Trophoblast cell (in vitro differentiated cells and primary cell): ENCODE measurements around the gene OLIG1.

ENCODE experiments used
- DNase-seq, 2 donors: peaks; one replicate each; pipeline ENCODE4 v3.0.0-alpha.2; 2016
- H2AFZ ChIP-seq: 2 replicates; pipeline ENCODE4 v1.6.1; 2013; ENCODE audit warnings: low read length, moderate library complexity, mild to moderate bottlenecking; ENCODE audit not compliant: insufficient read depth, poor library complexity
- H2AK5ac ChIP-seq: 2 replicates; pipeline ENCODE4 v1.6.1; 2013; ENCODE audit warnings: mild to moderate bottlenecking, low read length
- H2BK120ac ChIP-seq: 2 replicates; pipeline ENCODE4 v1.6.1; 2013; ENCODE audit warnings: low read length, mild to moderate bottlenecking, moderate library complexity; ENCODE audit not compliant: insufficient read depth, poor library complexity
- H2BK12ac ChIP-seq: 2 replicates; pipeline ENCODE4 v1.6.1; 2013; ENCODE audit warnings: mild to moderate bottlenecking, low read length, moderate library complexity
- H2BK5ac ChIP-seq: 2 replicates; pipeline ENCODE4 v1.6.1; 2013; ENCODE audit warnings: low read length, low read depth, moderate library complexity, mild to moderate bottlenecking; ENCODE audit not compliant: poor library complexity
- H3K14ac ChIP-seq: 2 replicates; pipeline ENCODE4 v1.6.1; 2013; ENCODE audit warnings: mild to moderate bottlenecking, low read length
- H3K18ac ChIP-seq: 2 replicates; pipeline ENCODE4 v1.6.1; 2013; ENCODE audit warnings: mild to moderate bottlenecking, low read length
- H3K23ac ChIP-seq: 2 replicates; pipeline ENCODE4 v1.6.1; 2013; ENCODE audit warnings: low read length
- H3K27ac ChIP-seq: 2 replicates; pipeline ENCODE4 v1.5.1; 2013; ENCODE audit warnings: low read depth, mild to moderate bottlenecking, inconsistent platforms, low read length, moderate library complexity
- H3K27me3 ChIP-seq: 2 replicates; pipeline ENCODE4 v1.6.1; 2013; ENCODE audit warnings: inconsistent platforms, mild to moderate bottlenecking, low read length, moderate library complexity; ENCODE audit not compliant: insufficient read depth
- H3K36me3 ChIP-seq, 2 experiments: 1 replicate in 1 of 2; 2 replicates in 1 of 2; pipeline ENCODE4 v1.6.1; 2013; ENCODE audit warnings: low read length in 2 of 2, mild to moderate bottlenecking in 2 of 2, moderate library complexity in 1 of 2; ENCODE audit not compliant: insufficient read depth in 2 of 2, control insufficient read depth in 1 of 2
- H3K4ac ChIP-seq: 2 replicates; pipeline ENCODE4 v1.6.1; 2013; ENCODE audit warnings: low read depth, mild to moderate bottlenecking, low read length, moderate library complexity
- H3K4me1 ChIP-seq, 2 experiments: 1 replicate in 1 of 2; 2 replicates in 1 of 2; pipeline ENCODE4 v1.6.1; 2013; ENCODE audit warnings: low read length in 2 of 2, mild to moderate bottlenecking in 2 of 2, moderate library complexity in 1 of 2; ENCODE audit not compliant: insufficient read depth in 2 of 2, control insufficient read depth in 1 of 2
- H3K4me2 ChIP-seq: 2 replicates; pipeline ENCODE4 v1.6.1; 2013; ENCODE audit warnings: inconsistent platforms, mild to moderate bottlenecking, low read length, moderate library complexity
- H3K4me3 ChIP-seq: 2 replicates; pipeline ENCODE4 v1.5.1; 2013; ENCODE audit warnings: mild to moderate bottlenecking, low read depth, low read length, inconsistent platforms
- H3K79me1 ChIP-seq: one replicate; pipeline ENCODE4 v1.6.1; 2013; ENCODE audit warnings: low read length
- H3K79me2 ChIP-seq: 2 replicates; pipeline ENCODE4 v1.6.1; 2013; ENCODE audit warnings: low read length, mild to moderate bottlenecking; ENCODE audit not compliant: control insufficient read depth, insufficient read depth, poor library complexity
- H3K9ac ChIP-seq: 2 replicates; pipeline ENCODE4 v1.6.1; 2013; ENCODE audit warnings: mild to moderate bottlenecking, low read length
- H3K9me3 ChIP-seq: 2 replicates; pipeline ENCODE4 v1.6.1; 2013; ENCODE audit warnings: low read depth, mild to moderate bottlenecking, control low read depth, inconsistent platforms, low read length; ENCODE audit not compliant: insufficient read depth
- H4K12ac ChIP-seq: 2 replicates; pipeline ENCODE4 v1.6.1; 2013; ENCODE audit warnings: low read depth, mild to moderate bottlenecking, low read length, moderate library complexity
- H4K8ac ChIP-seq: 2 replicates; pipeline ENCODE4 v1.6.1; 2013; ENCODE audit warnings: low read depth, mild to moderate bottlenecking, low read length, moderate library complexity
- H4K91ac ChIP-seq: one replicate; pipeline ENCODE4 v1.6.1; 2013; ENCODE audit warnings: low read depth, mild to moderate bottlenecking, low read length, moderate library complexity
- WGBS: extraction: QIAGEN DNeasy Blood & Tissue Kit; methylation state at CpG from one replicate; pipeline ENCODE4 v1.1.7; 2013; ENCODE audit warnings: missing lambda C conversion rate; ENCODE audit not compliant: insufficient read length, insufficient coverage; ENCODE audit errors: extremely low coverage; 5-methylcytosine and 5-hydroxymethylcytosine counted together

Gene OLIG1

GRCh38 chr21:33071770-33072306, 1.9 kb downstream of the OLIG1 start:
- peak overlapping the region; percentile 37 for H3K4me3 ChIP-seq
- H4K12ac ChIP-seq = no peak overlapping the region
- no peak overlapping the region for H2AK5ac ChIP-seq
- peak in 1 of 2 donors; percentile 56 for DNase-seq
- peaks cover 59% of the 10 kb centered on the region for H3K27me3 ChIP-seq
- H3K18ac ChIP-seq = no peak overlapping the region
- no peak overlapping the region for H3K9ac ChIP-seq
- H2BK12ac ChIP-seq = no peak overlapping the region
- no peak overlapping the region for H3K23ac ChIP-seq
- no peak overlapping the region for H4K91ac ChIP-seq
- no peaks in the 10 kb centered on the region for H3K36me3 ChIP-seq
- H3K79me2 ChIP-seq = no peaks in the 10 kb centered on the region
- H3K79me1 ChIP-seq = no peaks in the 10 kb centered on the region
- no peak overlapping the region for H2BK5ac ChIP-seq
- H3K4me1 ChIP-seq = peaks cover 16 to 22% of the 10 kb centered on the region in 2 experiments
- H3K14ac ChIP-seq = no peak overlapping the region
- no peak overlapping the region for H3K4ac ChIP-seq
- no peak overlapping the region for H2BK120ac ChIP-seq
- H4K8ac ChIP-seq = no peak overlapping the region
- no peaks in the 10 kb centered on the region for H3K9me3 ChIP-seq
- peak overlapping the region; percentile 86 for H3K4me2 ChIP-seq
- H2AFZ ChIP-seq = no peak overlapping the region
- no peak overlapping the region for H3K27ac ChIP-seq
- WGBS = no CpG with 5 or more reads among the region's 38 CpGs

- Histone ChIP-seq H3K18ac (no peak overlapping the region), H3K23ac (no peak overlapping the region), H3K4me1 (peaks cover 18 to 22% of the 10 kb centered on the region in 2 experiments), H2BK5ac (no peak overlapping the region), H3K79me1 (no peaks in the 10 kb centered on the region), H2BK12ac (no peak overlapping the region), H2AFZ (no peak overlapping the region), H2BK120ac (no peak overlapping the region), H3K4ac (no peak overlapping the region), H3K27ac (no peak overlapping the region), H4K8ac (no peak overlapping the region), H2AK5ac (no peak overlapping the region), H3K9ac (no peak overlapping the region), H3K79me2 (no peaks in the 10 kb centered on the region), H4K12ac (no peak overlapping the region), H4K91ac (no peak overlapping the region), H3K36me3 (no peaks in the 10 kb centered on the region), H3K4me2 (no peak overlapping the region), H3K9me3 (no peaks in the 10 kb centered on the region), H3K4me3 (no peak overlapping the region), H3K14ac (no peak overlapping the region), H3K27me3 (peaks cover 50% of the 10 kb centered on the region)
- no peak for DNase-seq
- WGBS = no CpG with 5 or more reads among the region's 4 CpGs
Observed at GRCh38 chr21:33073636-33074035, 3.7 kb downstream of the OLIG1 start.

DNA sequence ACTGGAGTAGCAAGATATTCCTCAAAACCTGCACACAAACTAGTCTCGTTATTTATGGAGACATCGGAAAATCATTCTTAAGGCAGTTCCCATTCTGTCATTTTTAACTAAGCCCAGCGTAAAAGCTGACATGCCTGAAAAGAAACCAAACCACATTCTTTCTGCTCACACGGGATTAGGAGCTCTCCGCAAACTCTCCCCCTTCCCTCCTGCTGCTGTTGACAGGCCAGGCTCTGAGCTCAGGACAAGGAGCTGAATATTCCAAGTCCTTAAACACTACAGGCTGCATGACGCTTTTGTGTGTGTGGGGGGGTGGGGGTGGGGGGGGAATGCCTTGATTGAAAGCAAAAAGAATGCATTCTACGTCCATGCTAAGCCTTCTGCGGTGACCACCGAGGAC, 5.2 kb downstream of the OLIG1 start:
- H3K27me3 ChIP-seq = peaks cover 37% of the 10 kb centered on the region
- H3K9ac ChIP-seq = no peak overlapping the region
- H3K23ac ChIP-seq = no peak overlapping the region
- H4K12ac ChIP-seq = no peak overlapping the region
- H3K79me2 ChIP-seq = no peaks in the 10 kb centered on the region
- H4K8ac ChIP-seq = no peak overlapping the region
- H3K27ac ChIP-seq = no peak overlapping the region
- H3K4ac ChIP-seq = no peak overlapping the region
- no peak overlapping the region for H4K91ac ChIP-seq
- no peaks in the 10 kb centered on the region for H3K79me1 ChIP-seq
- no peak overlapping the region for H2AFZ ChIP-seq
- no CpG with 5 or more reads among the region's 9 CpGs for WGBS
- peak overlapping the region; percentile 41 for H3K4me2 ChIP-seq
- H3K36me3 ChIP-seq = no peaks in the 10 kb centered on the region
- H3K14ac ChIP-seq = no peak overlapping the region
- H3K9me3 ChIP-seq = no peaks in the 10 kb centered on the region
- peak; percentile 22 to 74 for DNase-seq
- no peak overlapping the region for H2BK12ac ChIP-seq
- H2AK5ac ChIP-seq = no peak overlapping the region
- no peak overlapping the region for H2BK120ac ChIP-seq
- H3K4me3 ChIP-seq = no peak overlapping the region
- peaks cover 19 to 25% of the 10 kb centered on the region in 2 experiments for H3K4me1 ChIP-seq
- H3K18ac ChIP-seq = no peak overlapping the region
- H2BK5ac ChIP-seq = no peak overlapping the region

DNA sequence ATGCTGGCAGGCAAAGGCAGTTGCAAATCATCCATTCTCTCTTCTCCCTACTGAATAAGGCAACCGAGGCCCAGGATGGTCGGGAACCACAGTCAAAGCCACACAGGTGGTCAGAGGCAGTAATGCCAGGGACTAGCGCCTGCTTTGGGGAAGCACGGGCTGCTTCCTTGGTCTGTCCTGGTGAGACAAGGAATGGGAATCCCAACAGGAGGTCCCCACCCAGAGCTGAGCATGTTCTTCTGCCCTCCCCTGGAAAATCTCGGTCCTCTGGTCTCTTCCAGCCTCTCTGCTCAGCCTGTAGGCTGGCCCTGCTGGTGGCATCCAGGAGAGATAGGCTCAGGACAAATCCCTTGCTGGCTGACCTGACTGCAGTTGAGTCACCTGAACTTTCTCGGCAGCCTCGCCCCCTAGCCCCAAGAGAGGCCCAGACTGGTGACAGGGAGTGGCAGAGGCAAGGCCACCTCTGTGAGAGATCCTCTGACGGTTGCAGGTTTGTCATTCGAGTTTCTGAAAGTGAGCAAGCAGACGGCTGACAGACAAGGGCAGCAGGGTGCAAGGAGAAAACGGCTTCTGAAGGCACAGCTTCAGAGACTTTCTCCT, 5.8 kb downstream of the OLIG1 start:
- H3K79me2 ChIP-seq = no peaks in the 10 kb centered on the region
- H2AFZ ChIP-seq = no peak overlapping the region
- no peak overlapping the region for H2BK120ac ChIP-seq
- no peaks in the 10 kb centered on the region for H3K36me3 ChIP-seq
- H3K23ac ChIP-seq = no peak overlapping the region
- no CpG with 5 or more reads among the region's 11 CpGs for WGBS
- H3K9me3 ChIP-seq = no peaks in the 10 kb centered on the region
- H2BK12ac ChIP-seq = no peak overlapping the region
- no peak overlapping the region for H3K27ac ChIP-seq
- H4K91ac ChIP-seq = no peak overlapping the region
- peak overlapping the region; percentile 3 for H3K18ac ChIP-seq
- H3K14ac ChIP-seq = no peak overlapping the region
- no peak for DNase-seq
- H3K9ac ChIP-seq = no peak overlapping the region
- peaks cover 31% of the 10 kb centered on the region for H3K27me3 ChIP-seq
- no peak overlapping the region for H3K4me3 ChIP-seq
- H2AK5ac ChIP-seq = no peak overlapping the region
- no peak overlapping the region for H2BK5ac ChIP-seq
- H3K4me2 ChIP-seq = no peak overlapping the region
- H3K4ac ChIP-seq = no peak overlapping the region
- peaks cover 17 to 20% of the 10 kb centered on the region in 2 experiments for H3K4me1 ChIP-seq
- no peak overlapping the region for H4K12ac ChIP-seq
- no peaks in the 10 kb centered on the region for H3K79me1 ChIP-seq
- H4K8ac ChIP-seq = no peak overlapping the region
